HCT116 (cell line): ENCODE results near the gene GFAP. TPM values are rescaled to one million over a fixed set of nuclear protein-coding genes. Genes with fewer than 3 reads are reported as not detected.

Source experiments
- ATAC-seq: fragments of 200-7000 bp; cut with Tn5 transposase; 2 replicates; pipeline ENCODE4 v1.9.1; 2020; ENCODE audit warnings: mild to moderate bottlenecking, moderate library complexity
- BruUV-seq: library from RNA; stranded (reverse); fragments of 400-500 nt; replicated peaks from 2 replicates; lab custom pipeline; 2021; lab: Mats Ljungman, UMichigan
- CTCF ChIA-PET: fragments of 300-600 bp; sonication (Branson Sonifier 250); formaldehyde crosslinking; loops from one replicate; lab custom pipeline; 2021; ENCODE audit warnings: antibody characterized with exemption; lab: Charles Lee
- POLR2A ChIA-PET: fragments of 300-600, 350-600 bp; sonication (Branson Sonifier 250); formaldehyde crosslinking; loops from one replicate; lab custom pipeline; 2021; ENCODE audit warnings: antibody characterized with exemption; lab: Charles Lee
- RAD21 ChIA-PET, 2 experiments: fragments of 300-600 bp; sonication (Branson Sonifier 250); formaldehyde crosslinking; loops; one replicate each; lab custom pipeline; 2023; ENCODE audit warnings: low total read pairs in 2 of 2; ENCODE audit not compliant: uncharacterized antibody in 2 of 2, unreplicated experiment in 2 of 2, low non-redundant PET in 1 of 2; lab: Charles Lee
- DNase-seq: peaks from one replicate; pipeline ENCODE4 v3.0.0-alpha.2; 2010; ENCODE audit warnings: low read depth, low spot score
- H2AFZ ChIP-seq: fragments of 200-600 bp; shearing (Covaris generic), sonication (generic); 2 replicates; pipeline ENCODE4 v1.6.1; 2017; ENCODE audit warnings: low read depth, mixed run types, mixed read lengths, antibody characterized with exemption, low read length; ENCODE audit not compliant: poor library complexity, severe bottlenecking
- H3K27ac ChIP-seq: 2 replicates; pipeline ENCODE4 v1.5.1; 2012; ENCODE audit warnings: low read depth, low read length
- H3K27me3 ChIP-seq: fragments of 200-600 bp; sonication (generic); 2 replicates; pipeline ENCODE4 v1.6.1; 2016; ENCODE audit warnings: mixed run types, low read length, mixed read lengths; ENCODE audit not compliant: insufficient read depth
- H3K36me3 ChIP-seq, 2 experiments: fragments of 200-500 bp in 1 of 2; fragments of 200-600 bp in 1 of 2; sonication (Bioruptor generic) in 1 of 2; sonication (generic) in 1 of 2; 2 replicates each; pipeline versions ENCODE4 v1.5.1 to v1.6.1; 2014 to 2016; ENCODE audit warnings: low read length in 2 of 2, inconsistent platforms in 1 of 2, mixed read lengths in 1 of 2, mixed run types in 1 of 2; ENCODE audit not compliant: insufficient read depth in 2 of 2, control insufficient read depth in 1 of 2
- H3K4me1 ChIP-seq, 2 experiments: fragments of 200-600 bp in 1 of 2; sonication (generic) in 1 of 2; 2 replicates each; pipeline versions ENCODE4 v1.5.1 to v1.6.1; 2012 to 2017; ENCODE audit warnings: low read length in 2 of 2, inconsistent platforms in 1 of 2, mild to moderate bottlenecking in 1 of 2, mixed read lengths in 1 of 2, mixed run types in 1 of 2, moderate library complexity in 1 of 2; ENCODE audit not compliant: insufficient read depth in 2 of 2, control insufficient read depth in 1 of 2
- H3K4me2 ChIP-seq: fragments of 200-600 bp; sonication (generic); 2 replicates; pipeline ENCODE4 v1.6.1; 2017; ENCODE audit warnings: mixed run types, low read length, mixed read lengths
- H3K4me3 ChIP-seq, 2 experiments: fragments of 200-600 bp in 1 of 2; sonication (generic) in 1 of 2; replicated peaks in 1 of 2; 2 replicates each; pipeline ENCODE4 v1.5.1; 2011 to 2016; ENCODE audit warnings: low read length in 2 of 2, control low read depth in 1 of 2, low read depth in 1 of 2, mild to moderate bottlenecking in 1 of 2, mixed read lengths in 1 of 2, mixed run types in 1 of 2
- H3K79me2 ChIP-seq: fragments of 200-600 bp; sonication (generic); 2 replicates; pipeline ENCODE4 v1.6.1; 2017; ENCODE audit warnings: mild to moderate bottlenecking, mixed run types, low read length, moderate library complexity, mixed read lengths; ENCODE audit not compliant: insufficient read depth
- H3K9ac ChIP-seq: fragments of 200-600 bp; sonication (generic); 2 replicates; pipeline ENCODE4 v1.6.1; 2016; ENCODE audit warnings: low read length, mixed read lengths
- H3K9me2 ChIP-seq: fragments of 200-600 bp; sonication (generic), shearing (Covaris generic); 2 replicates; pipeline ENCODE4 v1.6.1; 2017; ENCODE audit warnings: mixed run types, mild to moderate bottlenecking, moderate library complexity; ENCODE audit not compliant: insufficient read depth
- H3K9me3 ChIP-seq, 2 experiments: fragments of 200-500 bp in 1 of 2; fragments of 200-600 bp in 1 of 2; sonication (Bioruptor generic) in 1 of 2; sonication (generic) in 1 of 2; 2 replicates each; pipeline ENCODE4 v1.6.1; 2014 to 2017; ENCODE audit warnings: low read length in 2 of 2, mixed read lengths in 2 of 2, inconsistent platforms in 1 of 2, low read depth in 1 of 2, mild to moderate bottlenecking in 1 of 2, mixed run types in 1 of 2, moderate library complexity in 1 of 2; ENCODE audit not compliant: control insufficient read depth in 1 of 2, insufficient read depth in 1 of 2
- H4K20me1 ChIP-seq: fragments of 200-600 bp; sonication (generic), shearing (Covaris generic); 2 replicates; pipeline ENCODE4 v1.6.1; 2017; ENCODE audit warnings: mixed run types, mild to moderate bottlenecking, moderate library complexity; ENCODE audit not compliant: insufficient read depth
- CEBPB ChIP-seq: IDR thresholded peaks from 2 replicates; pipeline ENCODE4 v1.6.1; 2012; ENCODE audit warnings: low read depth
- EGR1 ChIP-seq: IDR thresholded peaks from 2 replicates; pipeline ENCODE4 v1.6.1; 2012; ENCODE audit warnings: low read depth
- POLR2AphosphoS5 ChIP-seq: IDR thresholded peaks from 2 replicates; pipeline ENCODE4 v1.6.1; 2011; ENCODE audit warnings: mild to moderate bottlenecking, low read depth, low read length, moderate library complexity
- SP1 ChIP-seq: IDR thresholded peaks from 2 replicates; pipeline ENCODE4 v1.6.1; 2012; ENCODE audit warnings: low read depth
- YY1 ChIP-seq: IDR thresholded peaks from 2 replicates; pipeline ENCODE4 v1.6.1; 2011; ENCODE audit warnings: low read length, low read depth, moderate library complexity, mild to moderate bottlenecking; ENCODE audit not compliant: insufficient replicate concordance; ENCODE audit errors: extremely low read depth
- ZNF274 ChIP-seq: fragments of 200-500 bp; sonication (Bioruptor generic); IDR thresholded peaks from 2 replicates; pipeline ENCODE4 v1.6.1; 2014; ENCODE audit warnings: mild to moderate bottlenecking, low read depth, low read length, inconsistent platforms
- intact Hi-C: fragments of 100-400 bp; cut with micrococcal nuclease; formaldehyde crosslinking; loops from 2 replicates; pipeline ENCODE4 v1.10.0; 2022
- total RNA-seq: library from RNA; stranded (reverse); gene quantifications from one replicate; pipeline ENCODE4 v1.2.1, GENCODE V29; 2021; ENCODE audit not compliant: unreplicated experiment
- TF ChIP-seq, protein P1 (sequence below): IDR thresholded peaks from 2 replicates; pipeline ENCODE4 v1.6.1; 2012
- TF ChIP-seq, protein P2 (sequence below), 3 experiments: fragments of 200-600 bp in 1 of 3; sonication (generic) in 1 of 3; IDR thresholded peaks in 2 of 3; conservative IDR thresholded peaks in 1 of 3; 2 replicates each; pipeline ENCODE4 v1.5.1; 2012 to 2017; ENCODE audit warnings: low read depth in 2 of 3, low read length in 2 of 3, antibody characterized with exemption in 1 of 3, borderline replicate concordance in 1 of 3, control low read depth in 1 of 3, mild to moderate bottlenecking in 1 of 3, mixed read lengths in 1 of 3, mixed run types in 1 of 3, moderate library complexity in 1 of 3; ENCODE audit not compliant: insufficient read depth in 1 of 3
- TF ChIP-seq, protein P3 (sequence below): IDR thresholded peaks from 2 replicates; pipeline ENCODE4 v1.6.1; 2012

The GFAP gene
- total RNA-seq, 1 experiment from 2014 or later, result not detected

DNA sequence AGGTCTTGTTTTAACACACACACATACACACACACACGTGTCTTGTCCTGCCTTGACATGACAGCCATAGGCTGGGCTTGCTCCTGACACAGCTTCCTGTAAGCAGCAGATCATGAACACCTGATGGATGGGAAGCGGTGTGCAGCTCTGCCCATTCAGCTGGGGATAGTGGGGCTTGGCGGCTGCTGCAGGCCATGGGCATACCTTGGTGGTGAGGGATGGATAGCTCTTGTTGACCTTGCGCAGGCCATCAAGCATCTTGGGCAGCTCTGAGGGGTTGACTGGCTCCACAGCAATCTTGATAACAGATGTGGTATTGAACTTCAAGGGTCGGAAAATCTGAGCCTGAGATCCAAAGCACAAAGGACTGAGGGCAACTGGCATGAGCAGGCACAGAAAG, 55.6 kb downstream of the GFAP start:
- Histone ChIP-seq H3K9ac (no peak overlapping the region), H3K9me2 (no peaks in the 10 kb centered on the region), H3K27me3 (no peaks in the 10 kb centered on the region), H4K20me1 (no peaks in the 10 kb centered on the region; the same call in 1 of the 2 replicates), H3K9me3 (no peaks in the 10 kb centered on the region), H3K4me1 (no peaks in the 10 kb centered on the region), H3K79me2 (no peaks in the 10 kb centered on the region), H2AFZ (no peak overlapping the region), H3K4me3 (no peak overlapping the region), H3K36me3 (peaks cover 44 to 78% of the 10 kb centered on the region in 2 experiments), H3K4me2 (no peak overlapping the region), H3K27ac (no peak overlapping the region)
- DNase-seq (no peak), ATAC-seq (no peak)
- ChIA-PET RAD21 (no interaction called here), CTCF (no interaction called here), POLR2A (no interaction called here)
- no peak for TF ChIP-seq SP1
- no peak for TF ChIP-seq POLR2AphosphoS5
- no TSS peak for BruUV-seq
- intact Hi-C loops, result no loop called here

DNA sequence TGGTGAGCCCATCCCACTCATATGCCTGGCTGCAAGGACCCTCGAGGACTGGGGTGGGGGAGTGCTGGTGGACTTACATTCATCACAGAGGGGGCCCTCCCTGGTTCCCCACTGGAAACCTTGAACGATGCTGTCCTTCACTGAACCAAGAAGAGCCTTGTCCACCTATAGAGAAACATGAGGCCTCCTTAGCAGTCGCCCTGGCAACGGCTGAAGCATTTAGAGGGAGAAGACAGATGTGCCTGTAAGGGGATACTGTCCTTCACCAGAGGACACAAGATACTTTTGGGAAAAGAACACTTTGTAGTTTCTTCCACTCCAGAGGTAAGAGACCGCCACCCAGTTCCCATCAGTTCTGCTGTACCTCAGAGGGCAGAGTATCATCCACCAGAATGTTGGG, 61.1 kb downstream of the GFAP start:
- ATAC-seq (no peak), DNase-seq (no peak)
- H3K27ac ChIP-seq, result no peak overlapping the region
- intact Hi-C loops, result no loop called here
- H3K79me2 ChIP-seq, result no peaks in the 10 kb centered on the region
- H3K4me2 ChIP-seq, result no peak overlapping the region
- POLR2A ChIA-PET, result no interaction called here
- no TSS peak for BruUV-seq
- H3K9ac ChIP-seq, result no peak overlapping the region
- peaks cover 0 to 6% of the 10 kb centered on the region in 2 experiments; a peak in 1 of 4 replicates for H3K4me1 ChIP-seq
- TF ChIP-seq YY1 (no peak), EGR1 (no peak), CEBPB (no peak), POLR2AphosphoS5 (no peak), ZNF274 (no peak)
- TF ChIP-seq, protein P1, sequence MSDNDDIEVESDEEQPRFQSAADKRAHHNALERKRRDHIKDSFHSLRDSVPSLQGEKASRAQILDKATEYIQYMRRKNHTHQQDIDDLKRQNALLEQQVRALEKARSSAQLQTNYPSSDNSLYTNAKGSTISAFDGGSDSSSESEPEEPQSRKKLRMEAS, result no peak
- TF ChIP-seq, protein P2, sequence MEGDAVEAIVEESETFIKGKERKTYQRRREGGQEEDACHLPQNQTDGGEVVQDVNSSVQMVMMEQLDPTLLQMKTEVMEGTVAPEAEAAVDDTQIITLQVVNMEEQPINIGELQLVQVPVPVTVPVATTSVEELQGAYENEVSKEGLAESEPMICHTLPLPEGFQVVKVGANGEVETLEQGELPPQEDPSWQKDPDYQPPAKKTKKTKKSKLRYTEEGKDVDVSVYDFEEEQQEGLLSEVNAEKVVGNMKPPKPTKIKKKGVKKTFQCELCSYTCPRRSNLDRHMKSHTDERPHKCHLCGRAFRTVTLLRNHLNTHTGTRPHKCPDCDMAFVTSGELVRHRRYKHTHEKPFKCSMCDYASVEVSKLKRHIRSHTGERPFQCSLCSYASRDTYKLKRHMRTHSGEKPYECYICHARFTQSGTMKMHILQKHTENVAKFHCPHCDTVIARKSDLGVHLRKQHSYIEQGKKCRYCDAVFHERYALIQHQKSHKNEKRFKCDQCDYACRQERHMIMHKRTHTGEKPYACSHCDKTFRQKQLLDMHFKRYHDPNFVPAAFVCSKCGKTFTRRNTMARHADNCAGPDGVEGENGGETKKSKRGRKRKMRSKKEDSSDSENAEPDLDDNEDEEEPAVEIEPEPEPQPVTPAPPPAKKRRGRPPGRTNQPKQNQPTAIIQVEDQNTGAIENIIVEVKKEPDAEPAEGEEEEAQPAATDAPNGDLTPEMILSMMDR (IDR thresholded peaks at IDR 0.05 in 2 of 3, conservative IDR thresholded peaks at IDR 0.05 in 1 of 3; ENCODE audit: borderline replicate concordance in 1 of 3, insufficient read depth in 1 of 3, low read depth in 2 of 3, low read length in 2 of 3), result no peak
- TF ChIP-seq, protein P3, sequence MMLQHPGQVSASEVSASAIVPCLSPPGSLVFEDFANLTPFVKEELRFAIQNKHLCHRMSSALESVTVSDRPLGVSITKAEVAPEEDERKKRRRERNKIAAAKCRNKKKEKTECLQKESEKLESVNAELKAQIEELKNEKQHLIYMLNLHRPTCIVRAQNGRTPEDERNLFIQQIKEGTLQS, result no peak
- H2AFZ ChIP-seq, result no peak overlapping the region
- H3K9me3 ChIP-seq, result no peaks in the 10 kb centered on the region
- no peaks in the 10 kb centered on the region for H4K20me1 ChIP-seq
- H3K9me2 ChIP-seq, result no peaks in the 10 kb centered on the region
- RAD21 ChIA-PET, result no interaction called here
- H3K4me3 ChIP-seq, result no peak overlapping the region
- CTCF ChIA-PET, result no interaction called here
- H3K36me3 ChIP-seq, result peaks cover 35 to 71% of the 10 kb centered on the region in 2 experiments
- H3K27me3 ChIP-seq, result no peaks in the 10 kb centered on the region
